OCI-M1 (cell line): ENCODE measurements around the gene CDK4.
"Not testable (repeated sequence)": the region's sequence is repeated elsewhere in the genome, so short reads cannot be mapped to it uniquely, and the experiment has no call there.

Experiments
- DNase-seq: peaks from one replicate; lab custom pipeline; 2025; lab: John Stamatoyannopoulos, UW

Gene CDK4

DNA sequence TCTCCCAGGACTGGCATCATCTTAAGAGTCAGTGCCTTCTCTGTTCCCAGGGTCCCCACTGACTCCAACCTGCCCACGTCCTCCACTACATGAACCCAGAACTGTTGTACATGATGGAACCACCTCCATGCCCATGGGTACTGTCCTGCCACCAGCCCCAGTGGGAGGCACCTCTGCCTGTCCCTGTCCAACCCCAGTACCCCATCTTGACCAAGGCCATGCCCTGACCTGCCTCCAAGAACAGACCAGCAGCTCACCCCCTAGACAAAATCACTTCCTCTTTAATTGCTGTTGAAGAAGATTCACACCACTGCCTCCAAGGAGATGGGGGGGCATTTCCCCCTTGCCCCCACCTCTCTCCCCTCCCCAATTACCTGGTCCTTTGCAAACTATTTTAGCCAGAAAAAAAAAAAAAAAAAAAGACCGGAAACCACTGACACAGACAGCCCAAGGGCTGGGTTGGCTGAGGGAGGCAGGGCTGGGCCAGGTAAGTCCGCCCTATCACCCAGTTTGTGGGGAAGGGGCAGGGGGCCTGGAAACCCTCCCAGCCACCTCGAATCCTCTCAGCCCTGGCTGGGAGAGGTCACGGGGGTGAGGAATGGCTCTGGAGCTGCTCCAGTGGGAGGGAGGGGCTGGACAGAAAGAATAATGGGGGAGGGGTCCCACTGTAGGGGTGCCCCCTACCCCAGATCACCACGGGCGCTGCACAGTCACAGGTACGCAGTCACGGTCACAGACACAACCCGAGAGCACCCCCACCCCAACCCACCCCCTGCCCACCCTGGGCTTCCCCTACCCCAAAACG, 27.0 kb downstream of the CDK4 start:
- DNase-seq: no peak

DNA sequence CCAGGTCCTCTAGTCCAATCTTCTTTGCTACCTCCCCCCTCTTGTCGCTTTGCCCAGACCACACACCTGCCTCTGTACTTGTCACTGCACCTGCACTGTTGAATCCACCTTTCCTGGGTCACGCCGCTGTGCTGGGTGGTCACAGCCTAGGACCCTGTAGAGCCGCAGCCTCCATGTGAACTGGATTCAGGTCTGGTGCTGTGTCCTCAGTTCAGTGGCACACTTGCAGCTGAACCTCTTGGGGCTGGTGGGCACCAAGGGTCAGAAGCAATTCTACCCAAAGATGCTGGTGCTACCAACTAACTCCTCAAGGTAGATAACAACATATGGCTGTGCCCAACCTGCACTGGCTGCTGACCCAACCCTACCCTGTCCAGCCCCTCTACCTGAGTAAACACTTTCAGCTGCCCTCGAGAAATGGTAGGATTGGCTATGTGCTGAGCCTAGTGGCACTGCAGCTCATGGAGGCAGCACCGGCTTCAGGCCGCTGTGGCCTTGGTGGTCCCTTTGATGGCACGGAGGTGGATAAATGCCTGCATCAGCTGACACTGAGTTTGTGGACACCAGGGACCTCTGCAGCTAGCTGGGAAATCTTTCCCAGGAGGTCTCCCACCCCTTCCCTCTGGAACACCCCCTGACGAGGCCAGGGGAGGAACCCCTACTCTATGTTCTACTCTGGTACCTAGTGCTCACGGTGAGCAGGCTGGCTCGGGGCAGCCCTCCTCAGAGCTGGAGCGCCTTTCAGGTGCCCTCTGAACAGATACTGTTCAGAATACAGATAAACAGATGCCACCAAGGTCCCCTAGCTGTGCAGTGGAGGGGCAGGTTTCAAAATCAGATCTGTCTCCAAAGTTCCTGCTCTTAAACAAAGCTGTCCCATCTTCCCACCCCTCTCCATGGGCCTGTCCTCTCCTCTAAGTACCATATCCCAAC, 27.8 kb downstream of the CDK4 start:
- no peak for DNase-seq

DNA sequence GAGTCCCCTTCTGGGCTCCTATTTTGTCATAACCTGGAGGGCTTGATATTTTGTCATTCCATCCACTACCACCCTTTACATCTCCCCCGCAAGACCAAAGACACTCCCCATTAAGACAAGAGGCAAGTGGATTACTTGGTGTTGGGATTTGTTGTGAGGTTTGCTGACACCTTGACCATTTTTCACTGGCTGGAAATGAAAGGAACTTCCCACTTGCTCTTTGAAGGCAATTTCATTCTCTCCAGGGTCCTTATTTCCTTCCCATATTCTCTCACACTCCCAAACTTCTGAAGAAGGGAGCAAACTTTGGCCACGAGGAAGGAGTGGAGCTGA, 28.5 kb downstream of the CDK4 start:
- no peak for DNase-seq

DNA sequence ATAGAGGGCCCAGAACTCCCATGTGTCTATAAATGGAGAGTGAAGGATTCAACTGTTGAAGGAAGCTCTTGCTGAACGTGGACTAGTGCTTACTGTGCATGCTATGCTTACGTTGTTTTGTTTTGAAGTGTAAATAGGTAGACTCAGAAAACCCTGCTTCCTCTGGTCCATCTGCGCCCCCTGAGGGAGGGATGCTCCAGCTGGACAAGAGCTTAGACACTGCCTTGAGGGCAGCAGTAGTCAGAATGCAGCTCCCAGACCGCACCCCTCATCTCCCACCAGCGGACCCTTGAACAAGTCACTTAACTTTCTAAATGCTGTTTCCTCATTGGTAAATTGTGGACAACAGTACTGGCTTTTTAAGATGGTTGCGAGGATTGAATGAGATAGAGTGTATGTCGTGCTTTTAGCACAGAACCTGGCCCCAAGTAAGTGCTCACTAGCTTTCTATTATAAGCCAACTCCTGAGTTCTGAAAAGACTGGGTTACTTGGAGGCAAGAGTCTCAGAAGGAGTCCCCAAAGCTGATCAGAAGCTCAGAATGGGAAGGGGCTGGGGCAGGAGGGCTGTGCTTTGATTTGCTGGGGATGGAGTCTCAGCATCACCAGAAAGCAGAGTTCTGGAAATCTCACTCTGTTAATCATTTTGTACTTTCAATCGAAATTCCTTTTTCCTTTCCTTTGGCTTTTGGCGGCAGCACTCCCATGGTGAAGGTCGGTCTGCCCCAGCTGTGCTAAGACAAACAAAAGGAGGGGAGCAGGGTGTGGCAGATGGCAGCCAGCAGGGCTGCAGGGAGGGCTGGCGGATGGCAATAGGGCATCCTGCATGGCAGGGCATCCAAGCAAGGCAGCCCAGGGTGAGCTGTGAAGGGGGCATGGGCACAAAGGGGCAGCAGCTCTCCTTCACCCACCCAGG, 29.1 kb downstream of the CDK4 start:
- DNase-seq: no peak

DNA sequence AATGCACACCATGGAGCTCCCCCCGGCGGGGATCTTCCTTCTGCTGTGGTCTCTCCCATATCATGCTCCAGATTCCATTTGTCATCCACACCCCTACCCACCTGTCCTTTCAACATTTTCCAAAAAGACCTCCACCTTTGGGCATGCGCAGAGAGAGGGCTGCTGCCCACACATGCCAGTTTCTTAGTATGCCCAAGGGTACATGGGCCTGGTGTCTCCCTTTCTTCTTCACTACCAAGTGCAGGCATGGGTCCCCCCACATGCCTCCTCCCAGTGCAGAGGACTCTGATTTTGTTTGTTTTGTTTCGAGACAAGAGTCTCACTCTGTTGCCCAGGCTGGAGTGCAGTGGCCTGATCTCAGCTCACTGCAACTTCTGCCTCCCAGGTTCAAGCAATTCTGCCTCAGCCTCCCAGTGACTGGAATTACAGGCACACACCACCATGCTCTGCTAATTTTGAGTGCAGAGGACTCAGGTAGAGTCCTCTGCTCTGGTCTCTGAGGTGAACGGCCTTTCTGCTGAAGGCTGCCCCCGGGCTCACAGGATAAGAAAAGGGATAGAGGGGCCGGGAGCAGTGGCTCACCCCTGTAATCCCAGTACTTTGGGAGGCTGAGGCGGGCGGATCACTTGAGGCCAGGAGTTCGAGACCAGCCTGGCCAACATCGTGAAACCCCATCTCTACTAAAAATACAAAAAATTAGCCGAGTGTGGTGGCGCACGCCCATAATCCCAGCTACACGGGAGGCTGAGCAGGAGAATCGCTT, 30.1 kb downstream of the CDK4 start:
- DNase-seq: not testable (repeated sequence)

DNA sequence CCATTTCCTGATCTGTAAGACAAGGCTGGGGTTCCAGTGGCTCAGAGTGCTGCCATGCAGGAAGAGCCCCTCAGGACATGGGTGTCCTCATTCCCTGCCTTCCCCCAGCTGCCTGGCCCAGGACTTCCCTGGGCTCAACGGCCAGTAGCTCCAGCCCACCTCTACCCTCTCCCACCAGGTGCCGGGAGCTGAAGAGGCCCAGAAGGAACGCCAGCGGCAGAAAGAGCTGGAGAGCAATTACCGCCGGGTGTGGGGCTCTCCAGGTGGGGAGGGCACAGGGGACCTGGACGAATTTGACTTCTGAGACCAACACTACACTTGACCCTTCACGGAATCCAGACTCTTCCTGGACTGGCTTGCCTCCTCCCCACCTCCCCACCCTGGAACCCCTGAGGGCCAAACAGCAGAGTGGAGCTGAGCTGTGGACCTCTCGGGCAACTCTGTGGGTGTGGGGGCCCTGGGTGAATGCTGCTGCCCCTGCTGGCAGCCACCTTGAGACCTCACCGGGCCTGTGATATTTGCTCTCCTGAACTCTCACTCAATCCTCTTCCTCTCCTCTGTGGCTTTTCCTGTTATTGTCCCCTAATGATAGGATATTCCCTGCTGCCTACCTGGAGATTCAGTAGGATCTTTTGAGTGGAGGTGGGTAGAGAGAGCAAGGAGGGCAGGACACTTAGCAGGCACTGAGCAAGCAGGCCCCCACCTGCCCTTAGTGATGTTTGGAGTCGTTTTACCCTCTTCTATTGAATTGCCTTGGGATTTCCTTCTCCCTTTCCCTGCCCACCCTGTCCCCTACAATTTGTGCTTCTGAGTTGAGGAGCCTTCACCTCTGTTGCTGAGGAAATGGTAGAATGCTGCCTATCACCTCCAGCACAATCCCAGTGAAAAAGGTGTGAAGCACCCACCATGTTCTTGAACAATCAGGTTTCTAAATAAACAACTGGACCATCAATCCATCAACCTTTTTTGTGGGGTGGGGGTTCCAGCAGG, 31.2 kb downstream of the CDK4 start:
- DNase-seq: no peak

DNA sequence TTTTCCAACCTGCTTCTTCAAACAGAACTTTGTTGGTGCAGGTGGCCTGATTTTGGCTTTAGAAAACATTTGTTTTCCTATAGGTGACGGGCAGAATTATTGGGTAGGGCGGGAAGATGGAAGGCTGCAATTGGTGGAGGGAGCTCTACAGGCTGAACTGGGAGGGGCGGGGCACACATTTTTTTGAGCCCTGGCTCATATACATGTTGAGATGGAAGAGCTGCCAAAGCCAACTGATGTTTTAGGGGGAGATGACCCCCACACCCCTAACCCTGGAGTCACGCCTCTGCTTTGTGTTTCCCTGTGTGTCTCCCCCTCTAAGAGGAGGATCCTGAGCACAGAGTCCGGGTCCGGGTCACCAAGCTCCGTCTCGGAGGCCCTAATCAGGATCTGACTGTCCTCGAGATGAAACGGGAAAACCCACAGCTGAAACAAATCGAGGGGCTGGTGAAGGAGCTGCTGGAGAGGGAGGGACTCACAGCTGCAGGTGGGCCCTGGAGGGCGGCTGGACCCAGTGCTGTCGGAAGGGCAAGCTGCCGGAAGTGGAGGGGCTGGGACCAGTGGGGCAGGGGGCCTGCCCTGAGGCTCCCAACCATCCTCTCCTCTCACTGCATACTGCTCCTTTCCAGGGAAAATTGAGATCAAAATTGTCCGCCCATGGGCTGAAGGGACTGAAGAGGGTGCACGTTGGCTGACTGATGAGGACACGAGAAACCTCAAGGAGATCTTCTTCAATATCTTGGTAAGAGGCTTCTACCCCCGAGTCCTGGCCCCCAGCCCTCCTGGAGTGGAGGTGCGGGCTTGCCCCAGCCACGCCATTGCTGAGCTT, 32.1 kb downstream of the CDK4 start:
- no peak for DNase-seq

DNA sequence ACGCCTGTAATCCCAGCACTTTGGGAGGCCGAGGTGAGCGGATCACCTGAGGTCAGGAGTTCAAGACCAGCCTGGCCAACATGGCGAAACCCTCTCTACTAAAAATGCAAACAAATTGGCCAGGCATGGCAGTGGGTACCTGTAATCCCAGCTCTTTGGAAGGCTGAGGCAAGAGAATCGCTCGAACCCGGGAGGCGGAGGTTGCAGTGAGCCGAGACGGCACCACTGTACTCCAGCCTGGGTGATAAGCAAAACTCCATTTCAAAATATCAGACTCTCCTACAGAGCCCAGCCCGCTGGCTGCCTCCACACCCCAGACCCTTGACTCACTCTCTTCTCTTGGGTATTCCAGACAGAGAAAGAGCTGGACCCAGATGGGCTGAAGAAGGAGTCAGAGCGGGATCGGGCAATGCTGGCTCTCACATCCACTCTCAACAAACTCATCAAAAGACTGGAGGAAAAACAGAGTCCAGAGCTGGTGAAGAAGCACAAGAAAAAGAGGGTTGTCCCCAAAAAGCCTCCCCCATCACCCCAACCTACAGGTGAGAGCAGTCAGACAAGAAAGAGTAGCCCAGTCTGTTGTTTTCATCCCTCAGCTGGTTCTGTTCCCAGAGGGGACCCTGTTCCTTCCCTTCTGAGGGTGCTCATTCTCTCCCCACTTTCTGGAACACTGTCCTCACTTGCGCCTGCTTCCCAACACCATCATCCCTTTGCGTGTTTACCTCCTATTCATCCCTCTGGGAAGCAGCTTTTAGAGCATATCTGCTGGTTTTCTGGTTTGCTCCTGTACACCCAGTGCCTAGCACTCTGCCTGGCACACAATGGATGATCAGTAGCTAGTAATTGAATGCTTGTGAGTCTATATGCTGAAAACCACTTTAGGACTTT, 33.2 kb downstream of the CDK4 start:
- DNase-seq: no peak

DNA sequence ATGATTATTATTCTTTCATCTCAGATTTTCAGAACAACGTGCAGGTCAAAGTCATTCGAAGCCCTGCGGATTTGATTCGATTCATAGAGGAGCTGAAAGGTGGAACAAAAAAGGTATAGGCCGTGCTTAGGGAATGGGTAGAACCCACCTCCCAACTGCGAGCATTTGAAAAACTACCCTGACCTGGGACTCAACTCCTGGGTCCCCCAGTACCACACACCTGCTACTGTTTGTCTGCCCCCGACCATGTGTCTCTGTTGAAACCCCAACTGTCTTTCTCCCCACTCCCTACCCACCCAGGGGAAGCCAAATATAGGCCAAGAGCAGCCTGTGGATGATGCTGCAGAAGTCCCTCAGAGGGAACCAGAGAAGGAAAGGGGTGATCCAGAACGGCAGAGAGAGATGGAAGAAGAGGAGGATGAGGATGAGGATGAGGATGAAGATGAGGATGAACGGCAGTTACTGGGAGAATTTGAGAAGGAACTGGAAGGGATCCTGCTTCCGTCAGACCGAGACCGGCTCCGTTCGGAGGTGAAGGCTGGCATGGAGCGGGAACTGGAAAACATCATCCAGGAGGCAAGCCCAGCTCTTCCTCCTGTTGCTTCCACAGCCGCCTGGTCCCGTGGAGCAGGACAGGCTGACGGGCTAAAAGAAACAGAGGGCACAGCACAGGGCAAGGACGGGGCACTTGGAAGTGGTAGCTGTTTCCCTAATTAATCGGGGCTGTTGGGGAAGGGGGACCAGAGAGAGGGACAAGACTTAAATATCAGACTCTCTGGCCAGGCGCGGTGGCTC, 34.1 kb downstream of the CDK4 start:
- DNase-seq: no peak

DNA sequence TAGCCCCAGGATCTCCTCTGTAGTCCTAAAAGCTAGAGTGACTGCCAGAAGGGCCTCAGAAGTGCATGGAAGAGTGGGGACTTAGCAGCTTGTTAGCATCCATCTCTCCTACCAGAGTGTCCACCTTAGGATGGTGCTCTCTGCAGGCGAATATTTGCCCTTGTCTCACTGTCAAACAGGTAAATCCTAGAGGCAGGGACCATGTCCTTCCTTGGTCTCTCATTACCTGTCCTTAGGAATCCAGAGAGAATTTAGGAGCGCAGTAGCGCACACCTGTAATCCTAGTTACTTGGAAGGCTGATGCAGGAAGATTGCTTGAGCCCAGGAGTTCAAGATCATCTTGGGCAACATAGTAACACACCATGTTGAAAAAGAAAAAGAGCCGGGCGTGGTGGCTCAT, 35.0 kb downstream of the CDK4 start:
- no peak for DNase-seq

DNA sequence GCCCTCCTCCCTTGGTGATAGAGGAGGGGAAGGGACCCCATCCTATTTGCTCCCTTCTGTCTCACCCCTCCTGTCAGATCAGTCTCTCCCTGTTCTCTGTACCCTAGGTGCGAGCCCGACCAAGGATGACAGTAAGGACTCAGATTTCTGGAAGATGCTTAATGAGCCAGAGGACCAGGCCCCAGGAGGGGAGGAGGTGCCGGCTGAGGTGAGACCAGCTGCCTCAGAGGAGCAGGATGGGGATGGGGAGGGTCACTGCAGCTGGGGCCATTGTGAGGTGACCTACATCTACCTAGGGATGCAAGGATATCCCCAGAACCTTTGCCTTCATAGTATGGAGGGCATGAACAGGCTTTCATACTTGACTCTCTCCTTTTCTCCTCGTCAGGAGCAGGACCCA, 35.8 kb downstream of the CDK4 start:
- no peak for DNase-seq

DNA sequence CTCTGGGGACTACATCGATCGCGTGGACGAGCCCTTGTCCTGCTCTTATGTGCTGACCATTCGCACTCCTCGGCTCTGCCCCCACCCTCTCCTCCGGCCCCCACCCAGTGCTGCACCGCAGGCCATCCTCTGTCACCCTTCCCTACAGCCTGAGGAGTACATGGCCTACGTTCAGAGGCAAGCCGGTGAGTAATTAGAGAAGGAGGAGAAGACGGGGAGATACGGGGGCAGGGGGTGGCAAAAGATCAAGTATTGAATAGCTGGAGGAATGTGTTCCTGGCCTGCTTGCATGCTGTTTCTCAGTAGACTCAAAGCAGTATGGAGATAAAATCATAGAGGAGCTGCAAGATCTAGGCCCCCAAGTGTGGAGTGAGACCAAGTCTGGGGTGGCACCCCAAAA, 36.3 kb downstream of the CDK4 start:
- DNase-seq: no peak

DNA sequence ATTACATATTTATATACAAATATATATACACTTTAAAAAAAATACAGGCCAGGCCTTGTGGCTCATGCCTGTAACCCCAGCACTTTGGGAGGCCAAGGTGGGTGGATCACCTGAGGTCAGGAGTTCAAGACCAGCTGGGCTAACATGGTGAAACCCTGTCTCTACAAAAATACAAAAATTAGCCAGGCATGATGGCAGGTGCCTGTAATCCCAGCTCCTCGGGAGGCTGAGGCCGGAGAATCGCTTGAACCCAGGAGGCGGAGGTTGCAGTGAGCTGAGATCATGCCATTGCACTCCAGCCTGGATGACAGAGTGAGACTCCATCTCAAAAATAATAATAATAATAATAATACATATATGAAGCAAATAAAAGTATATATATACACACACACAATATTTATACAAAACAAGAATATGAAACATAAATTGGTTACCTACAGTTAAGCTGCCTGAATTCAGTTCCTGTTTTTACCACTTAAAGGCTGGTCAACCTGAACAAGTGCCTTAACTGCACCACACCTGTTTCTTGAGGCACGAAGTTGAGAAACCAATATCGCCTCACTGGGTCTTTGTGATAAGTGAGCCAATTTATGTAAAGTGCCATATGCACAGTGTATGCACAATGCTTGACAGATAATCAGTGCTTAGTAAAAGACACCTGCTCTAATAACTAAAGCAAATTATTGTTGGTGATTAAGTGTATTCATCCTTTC, 36.9 kb downstream of the CDK4 start:
- not testable (repeated sequence) for DNase-seq

DNA sequence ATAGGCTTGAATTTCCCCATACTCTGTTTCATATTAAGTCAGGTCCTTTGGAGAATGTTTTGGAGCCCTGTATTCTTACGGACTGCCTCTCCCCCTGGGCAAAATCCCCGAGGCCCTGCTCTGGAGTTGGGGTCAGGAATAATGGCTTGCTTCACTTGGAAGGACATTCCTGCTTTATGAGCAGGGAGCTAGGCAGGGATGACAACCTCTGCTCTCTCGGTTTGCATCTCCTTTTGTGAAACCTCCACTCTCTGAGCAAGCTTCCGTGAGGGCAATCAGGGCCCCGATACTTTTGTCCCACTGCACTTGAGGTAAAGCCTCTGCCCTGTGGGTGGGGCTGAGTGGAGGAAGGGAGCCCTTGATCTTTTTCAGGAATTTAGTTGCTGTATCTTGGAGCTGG, 38.9 kb downstream of the CDK4 start:
- DNase-seq: no peak

DNA sequence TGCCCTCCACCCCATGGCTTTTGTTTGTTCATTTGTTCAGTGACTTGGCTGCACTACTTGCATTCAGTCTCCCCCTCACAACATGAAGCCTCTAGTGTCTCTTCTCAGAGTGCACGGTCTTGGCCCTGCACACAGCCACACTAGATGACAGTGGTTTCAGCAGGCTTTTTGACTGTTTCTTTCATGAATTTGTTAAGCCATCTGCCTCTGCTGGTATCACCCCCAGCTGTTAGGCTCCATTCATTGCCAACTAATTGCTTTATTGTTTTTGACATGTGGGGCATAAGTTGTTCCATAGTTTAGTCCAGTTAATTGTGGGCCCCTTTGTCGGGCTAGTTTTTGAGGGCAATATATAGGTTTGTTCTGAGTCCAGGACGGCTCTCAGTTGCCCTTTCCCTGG, 39.4 kb downstream of the CDK4 start:
- no peak for DNase-seq

DNA sequence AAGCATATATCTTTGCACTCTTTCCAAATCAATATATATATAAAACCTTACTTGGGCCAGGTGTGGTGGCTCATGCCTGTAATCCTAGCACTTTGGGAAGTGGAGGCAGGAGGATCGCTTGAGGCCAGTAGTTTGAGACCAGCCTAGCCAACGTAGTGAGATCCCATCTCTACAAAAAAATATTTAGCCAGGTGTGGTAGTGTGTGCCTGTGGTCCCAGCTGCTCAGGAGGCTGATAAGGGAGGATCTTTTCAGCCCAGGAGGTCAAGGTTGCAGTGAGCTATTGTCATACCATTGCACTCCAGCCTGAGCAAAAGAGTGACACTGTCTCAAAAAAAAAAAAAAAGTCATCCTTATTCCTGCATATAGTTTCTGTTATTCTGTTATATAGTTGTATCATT, 43.8 kb downstream of the CDK4 start:
- DNase-seq: no peak

DNA sequence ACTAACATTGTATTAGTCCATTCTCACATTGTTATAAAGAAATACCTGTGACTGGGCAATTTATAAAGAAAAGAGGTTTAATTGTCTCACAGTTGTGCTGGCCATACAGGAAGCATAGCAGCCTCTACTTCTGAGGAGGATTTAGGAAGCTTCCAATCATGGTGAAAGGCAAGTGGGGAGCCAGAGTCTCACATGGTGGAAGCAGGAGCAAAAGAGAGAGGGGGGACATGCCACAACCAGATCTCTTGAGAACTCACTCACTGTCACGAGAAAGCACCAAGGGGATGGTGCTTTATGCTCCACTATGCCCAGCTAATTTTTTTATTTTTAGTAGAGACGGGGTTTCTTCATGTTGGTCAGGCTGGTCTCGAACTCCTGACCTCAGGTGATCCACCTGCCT, 44.9 kb downstream of the CDK4 start:
- no peak for DNase-seq
